ENCODE measurements around the gene SPRYD3.

The SPRYD3 gene

DNA sequence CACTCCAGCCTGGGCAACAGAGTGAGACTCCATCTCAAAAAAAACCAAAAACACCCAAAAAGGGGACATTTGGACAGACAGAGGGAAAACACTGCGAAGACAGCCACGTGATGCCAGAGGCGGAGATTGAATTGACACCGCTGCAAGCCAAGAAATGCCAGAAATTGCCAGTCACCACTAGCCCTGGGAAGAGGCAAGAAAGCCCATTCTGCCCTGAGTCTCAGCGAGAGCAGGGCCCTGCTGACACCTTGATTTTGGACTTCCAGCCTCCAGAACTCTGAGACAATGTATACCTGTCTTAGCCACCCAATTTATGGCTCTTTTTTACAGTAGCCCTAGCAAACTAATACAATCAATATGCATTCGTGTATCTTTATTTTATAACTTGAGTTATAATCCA is 10.9 kb upstream of the SPRYD3 start:
- TF ChIP-seq, protein P1, sequence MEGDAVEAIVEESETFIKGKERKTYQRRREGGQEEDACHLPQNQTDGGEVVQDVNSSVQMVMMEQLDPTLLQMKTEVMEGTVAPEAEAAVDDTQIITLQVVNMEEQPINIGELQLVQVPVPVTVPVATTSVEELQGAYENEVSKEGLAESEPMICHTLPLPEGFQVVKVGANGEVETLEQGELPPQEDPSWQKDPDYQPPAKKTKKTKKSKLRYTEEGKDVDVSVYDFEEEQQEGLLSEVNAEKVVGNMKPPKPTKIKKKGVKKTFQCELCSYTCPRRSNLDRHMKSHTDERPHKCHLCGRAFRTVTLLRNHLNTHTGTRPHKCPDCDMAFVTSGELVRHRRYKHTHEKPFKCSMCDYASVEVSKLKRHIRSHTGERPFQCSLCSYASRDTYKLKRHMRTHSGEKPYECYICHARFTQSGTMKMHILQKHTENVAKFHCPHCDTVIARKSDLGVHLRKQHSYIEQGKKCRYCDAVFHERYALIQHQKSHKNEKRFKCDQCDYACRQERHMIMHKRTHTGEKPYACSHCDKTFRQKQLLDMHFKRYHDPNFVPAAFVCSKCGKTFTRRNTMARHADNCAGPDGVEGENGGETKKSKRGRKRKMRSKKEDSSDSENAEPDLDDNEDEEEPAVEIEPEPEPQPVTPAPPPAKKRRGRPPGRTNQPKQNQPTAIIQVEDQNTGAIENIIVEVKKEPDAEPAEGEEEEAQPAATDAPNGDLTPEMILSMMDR (IDR thresholded peaks at IDR 0.05; ENCODE audit: insufficient read depth, low read depth, low read length, missing control alignments), result no peak
- DNase-seq (ENCODE audit: low read depth), result no peak
- no peak overlapping the region for H3K4me3 ChIP-seq (ENCODE audit: low read length)

DNA sequence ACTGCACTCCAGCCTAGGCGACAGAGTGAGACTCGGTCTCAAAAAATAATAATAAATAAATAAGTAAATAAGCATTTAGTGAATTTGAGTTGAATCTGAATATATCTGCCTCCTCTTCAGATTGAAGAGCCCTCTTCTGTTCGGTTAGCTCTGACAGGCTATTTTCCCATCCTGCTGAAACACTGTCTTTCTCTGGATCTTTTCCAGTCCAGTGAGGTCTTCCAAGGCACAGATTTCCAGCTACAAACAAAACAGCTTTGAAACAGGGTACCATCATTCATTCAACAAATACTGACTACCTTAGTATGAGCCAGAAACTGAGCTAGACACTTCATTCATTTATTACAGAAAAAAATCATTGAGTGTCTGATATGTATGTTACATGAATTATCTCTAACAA is 7.2 kb upstream of the SPRYD3 start:
- no peak overlapping the region for H3K4me3 ChIP-seq (ENCODE audit: low read length)
- TF ChIP-seq, protein P1 (IDR thresholded peaks at IDR 0.05; ENCODE audit: insufficient read depth, low read depth, low read length, missing control alignments), result no peak
- DNase-seq (ENCODE audit: low read depth), result no peak

DNA sequence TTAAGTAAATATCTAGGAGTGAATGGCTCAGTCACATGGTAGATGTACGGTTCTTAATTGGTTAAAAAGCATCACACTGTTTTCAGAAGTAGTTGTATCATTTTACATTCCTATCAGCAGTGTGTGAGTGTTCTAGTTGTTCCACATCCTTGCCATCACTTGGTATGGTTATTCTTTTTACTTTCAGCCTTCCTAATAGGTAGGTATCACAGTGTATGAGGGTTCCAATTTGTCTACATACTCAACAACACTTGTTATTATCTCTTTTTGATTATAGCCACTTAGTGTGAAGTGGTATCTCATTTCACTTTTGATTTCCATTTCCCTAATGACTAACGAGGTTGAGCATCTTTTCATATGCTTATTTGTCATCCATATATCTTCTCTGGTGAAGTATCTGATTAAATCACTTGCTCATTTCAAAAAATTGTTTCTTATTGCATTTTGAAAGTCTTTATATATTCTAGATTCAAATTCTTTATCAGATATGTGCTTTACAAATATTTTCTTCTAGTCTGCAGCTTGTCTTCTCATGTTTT is 3.5 kb upstream of the SPRYD3 start:
- TF ChIP-seq, protein P1 (IDR thresholded peaks at IDR 0.05; ENCODE audit: insufficient read depth, low read depth, low read length, missing control alignments), result no peak
- no peak for DNase-seq (ENCODE audit: low read depth)

DNA sequence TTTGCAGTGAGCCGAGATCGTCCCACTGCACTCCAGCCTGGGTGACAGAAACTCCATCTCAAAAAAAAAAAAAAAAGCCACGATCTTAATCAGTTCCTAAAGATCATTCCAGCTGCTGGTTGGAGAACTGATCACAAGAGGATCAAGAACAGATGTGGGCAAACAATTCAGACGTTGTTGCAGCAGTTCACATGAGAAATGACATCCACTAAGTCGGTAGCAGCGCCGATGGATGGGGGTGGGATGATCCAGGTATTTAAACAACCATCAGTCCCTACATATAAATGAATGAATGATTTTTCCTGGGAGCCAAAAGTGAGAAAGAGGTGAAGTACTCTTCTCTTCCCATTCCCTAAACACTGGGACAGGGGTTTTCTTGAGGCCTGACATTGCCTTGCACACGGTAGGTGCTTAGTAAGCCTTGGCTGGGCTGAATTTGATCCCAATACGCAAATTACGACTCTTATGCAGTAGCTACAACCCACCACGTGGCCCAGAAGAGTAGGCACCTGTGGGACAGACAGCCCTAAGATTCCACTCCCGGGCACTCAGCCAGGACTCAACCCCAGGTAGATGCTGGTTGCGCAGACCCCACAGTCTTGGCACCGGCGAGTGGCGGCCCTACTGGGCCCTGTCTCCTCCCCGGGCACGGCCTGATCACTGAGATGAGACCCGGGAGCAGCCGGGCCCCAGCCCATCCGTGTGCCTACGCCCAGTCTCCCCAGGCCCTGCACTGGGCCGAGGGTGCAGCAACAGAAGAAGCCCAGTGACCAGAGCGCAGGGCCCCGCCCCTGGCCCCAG is 565 bp downstream of the SPRYD3 start:
- DNase-seq (ENCODE audit: low read depth), result peak; percentile 43
- TF ChIP-seq, protein P1 (IDR thresholded peaks at IDR 0.05; ENCODE audit: insufficient read depth, low read depth, low read length, missing control alignments), result peak; percentile 5
- H3K4me3 ChIP-seq (ENCODE audit: low read length), result peak overlapping the region; percentile 68

More for the DNA sequence above, 3.5 kb upstream of the SPRYD3 start:
- H3K4me3 ChIP-seq (ENCODE audit: low read length), result no peak overlapping the region

DNA sequence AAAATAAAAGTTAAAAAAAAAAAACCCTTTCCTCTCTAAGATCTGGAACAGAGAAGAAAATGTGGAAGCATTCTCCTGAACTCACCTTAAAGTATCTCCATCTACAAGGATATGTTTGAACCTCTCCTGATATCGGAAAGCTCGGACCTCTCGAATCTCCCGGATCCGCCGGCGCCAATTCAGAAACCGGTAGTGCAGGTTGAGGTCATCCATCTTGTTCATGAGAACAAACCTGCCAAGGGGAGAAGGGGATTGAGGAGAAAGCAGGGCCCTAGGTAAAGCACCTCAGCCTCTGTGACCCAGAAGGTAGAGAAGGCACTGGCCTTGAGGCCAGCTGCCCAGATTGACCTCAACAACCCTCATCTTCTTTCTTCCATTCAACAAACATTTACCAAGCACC is 2.2 kb downstream of the SPRYD3 start:
- H3K4me3 ChIP-seq (ENCODE audit: low read length), result no peak overlapping the region
- TF ChIP-seq, protein P1 (IDR thresholded peaks at IDR 0.05; ENCODE audit: insufficient read depth, low read depth, low read length, missing control alignments), result no peak
- DNase-seq (ENCODE audit: low read depth), result no peak

DNA sequence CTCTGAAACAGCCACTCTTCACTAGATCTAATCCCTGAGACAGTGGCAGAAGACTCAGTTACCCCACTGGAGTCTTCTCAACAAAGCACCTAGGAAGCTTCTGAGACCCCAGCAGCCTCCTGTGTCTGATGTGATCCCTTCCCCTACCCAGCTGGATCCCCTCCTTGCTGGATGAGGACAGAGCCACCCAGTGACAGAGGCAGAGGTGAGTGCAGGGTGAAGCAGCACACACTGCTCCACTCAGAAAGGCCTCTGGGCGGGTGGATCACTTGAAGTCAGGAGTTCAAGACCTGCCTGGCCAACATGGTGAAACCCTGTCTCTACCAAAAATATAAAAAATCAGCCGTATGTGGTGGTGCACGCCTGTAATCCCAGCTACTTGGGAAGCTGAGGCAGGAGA is 2.7 kb downstream of the SPRYD3 start:
- H3K4me3 ChIP-seq (ENCODE audit: low read length), result no peak overlapping the region
- no peak for DNase-seq (ENCODE audit: low read depth)
- TF ChIP-seq, protein P1 (IDR thresholded peaks at IDR 0.05; ENCODE audit: insufficient read depth, low read depth, low read length, missing control alignments), result no peak

DNA sequence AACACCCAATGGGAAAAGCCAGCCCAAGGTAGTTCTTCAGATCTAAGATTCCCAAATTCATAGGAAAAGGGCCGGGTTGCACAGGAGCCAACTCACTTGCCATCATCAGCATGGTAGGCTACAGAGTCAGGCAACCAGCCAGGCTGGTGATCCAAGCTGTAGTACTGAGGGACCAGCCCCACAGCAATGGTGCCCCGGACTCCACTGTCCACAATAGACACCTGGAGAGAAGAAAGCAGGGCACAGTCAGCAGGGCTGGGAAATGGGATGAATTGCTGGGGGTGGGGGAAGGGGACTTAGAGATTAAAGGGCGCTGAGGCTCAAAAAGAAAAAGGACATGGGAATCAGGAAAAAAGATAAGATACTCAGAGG is 4.2 kb downstream of the SPRYD3 start:
- no peak for DNase-seq (ENCODE audit: low read depth)
- TF ChIP-seq, protein P1 (IDR thresholded peaks at IDR 0.05; ENCODE audit: insufficient read depth, low read depth, low read length, missing control alignments), result no peak
- H3K4me3 ChIP-seq (ENCODE audit: low read length), result no peak overlapping the region
